Measurements from ENCODE around the gene MCCC2. TPM values are rescaled to one million over a fixed set of nuclear protein-coding genes. Genes with fewer than 3 reads are reported as not detected.

The MCCC2 gene
- total and polyA plus RNA-seq, 2 of the 8 experiments (the other 6 are each of a cell fraction or from before 2014, with no cell fraction given) = 71.7 to 86.6 TPM

GRCh38 chr5:71615809-71616208 lies 28.7 kb downstream of the MCCC2 start (continued):
- TF ChIP-seq TBP (IDR thresholded peaks at IDR 0.05; ENCODE audit: low read depth, low read length) = no peak
- no peak for TF ChIP-seq TEAD4 (IDR thresholded peaks at IDR 0.05; ENCODE audit: low read depth, low read length)

Data from H1 (cell line).